ENCODE measurements around the gene MAN2A1.
A peak's percentile ranks its signal among the peaks of the same experiment; 100 is the strongest.

Gene MAN2A1

DNA sequence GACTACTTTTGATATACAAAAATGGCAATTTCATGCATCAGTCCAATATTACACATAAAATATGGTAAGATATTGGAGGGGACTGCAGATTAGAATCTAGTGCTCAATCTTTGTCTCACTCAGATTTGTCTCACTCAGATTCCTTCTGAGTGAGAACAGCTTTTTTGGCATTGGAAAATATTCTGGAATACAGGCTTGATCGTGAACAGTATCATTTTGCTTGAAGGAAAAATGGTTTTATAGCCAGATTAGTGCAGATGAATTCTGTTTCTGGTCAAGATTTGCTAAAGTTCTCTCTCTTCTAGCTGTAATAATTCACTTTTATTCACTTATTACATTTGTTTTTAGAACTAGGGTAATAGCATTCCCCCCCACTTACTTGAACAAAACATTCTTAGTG, 51.2 kb downstream of the MAN2A1 start:
- no peak for ATAC-seq
- TF ChIP-seq ZNF70 (CRISPR knock-in tag; IDR thresholded peaks at IDR 0.05) (no peak), ISL1 (CRISPR knock-in tag; IDR thresholded peaks at IDR 0.05) (peak; percentile 30; the same call in 1 of the 2 replicates), ZFP30 (CRISPR knock-in tag; IDR thresholded peaks at IDR 0.05) (no peak), TCF4 (CRISPR knock-in tag; IDR thresholded peaks at IDR 0.05; ENCODE audit: borderline replicate concordance) (no peak), OSR1 (CRISPR knock-in tag; IDR thresholded peaks at IDR 0.05) (no peak)

DNA sequence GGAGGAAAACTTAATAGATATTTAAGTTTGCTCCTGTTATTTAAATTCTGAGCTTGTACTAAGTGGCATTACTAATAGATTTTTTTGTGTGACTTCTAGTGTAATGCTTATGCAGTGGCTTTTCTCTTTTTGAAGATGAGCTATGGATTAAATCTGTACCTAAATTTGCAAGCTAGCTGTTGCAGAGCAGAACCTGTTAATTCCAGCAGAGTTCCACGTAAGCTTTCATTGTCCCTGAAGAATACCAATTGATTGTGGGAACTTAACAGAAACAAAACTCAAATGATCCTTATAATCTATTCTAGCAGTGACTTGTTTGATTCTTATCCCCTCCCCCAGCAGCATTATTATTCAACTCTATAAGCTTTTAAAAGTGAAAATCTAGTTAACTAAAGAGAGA, 51.7 kb downstream of the MAN2A1 start:
- TF ChIP-seq, protein P1, sequence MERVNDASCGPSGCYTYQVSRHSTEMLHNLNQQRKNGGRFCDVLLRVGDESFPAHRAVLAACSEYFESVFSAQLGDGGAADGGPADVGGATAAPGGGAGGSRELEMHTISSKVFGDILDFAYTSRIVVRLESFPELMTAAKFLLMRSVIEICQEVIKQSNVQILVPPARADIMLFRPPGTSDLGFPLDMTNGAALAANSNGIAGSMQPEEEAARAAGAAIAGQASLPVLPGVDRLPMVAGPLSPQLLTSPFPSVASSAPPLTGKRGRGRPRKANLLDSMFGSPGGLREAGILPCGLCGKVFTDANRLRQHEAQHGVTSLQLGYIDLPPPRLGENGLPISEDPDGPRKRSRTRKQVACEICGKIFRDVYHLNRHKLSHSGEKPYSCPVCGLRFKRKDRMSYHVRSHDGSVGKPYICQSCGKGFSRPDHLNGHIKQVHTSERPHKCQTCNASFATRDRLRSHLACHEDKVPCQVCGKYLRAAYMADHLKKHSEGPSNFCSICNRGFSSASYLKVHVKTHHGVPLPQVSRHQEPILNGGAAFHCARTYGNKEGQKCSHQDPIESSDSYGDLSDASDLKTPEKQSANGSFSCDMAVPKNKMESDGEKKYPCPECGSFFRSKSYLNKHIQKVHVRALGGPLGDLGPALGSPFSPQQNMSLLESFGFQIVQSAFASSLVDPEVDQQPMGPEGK (CRISPR knock-in tag; IDR thresholded peaks at IDR 0.05; ENCODE audit: borderline replicate concordance): no peak
- TF ChIP-seq BACH2 (CRISPR knock-in tag; IDR thresholded peaks at IDR 0.05; ENCODE audit: borderline replicate concordance) (no peak), ZFP3 (CRISPR knock-in tag; IDR thresholded peaks at IDR 0.05) (no peak), ZNF565 (CRISPR knock-in tag; conservative IDR thresholded peaks at IDR 0.05; ENCODE audit: low read depth) (no peak), ZNF8 (CRISPR knock-in tag; IDR thresholded peaks at IDR 0.05) (no peak), ZC3H10 (CRISPR knock-in tag; IDR thresholded peaks at IDR 0.05) (no peak), ZNF70 (CRISPR knock-in tag; IDR thresholded peaks at IDR 0.05) (no peak), OSR1 (CRISPR knock-in tag; IDR thresholded peaks at IDR 0.05) (no peak), SNAI2 (CRISPR knock-in tag; IDR thresholded peaks at IDR 0.05) (no peak), TOX (CRISPR knock-in tag; IDR thresholded peaks at IDR 0.05; ENCODE audit: borderline replicate concordance) (no peak), ESRRG (CRISPR knock-in tag; IDR thresholded peaks at IDR 0.05) (no peak)
- TF ChIP-seq, protein P2, sequence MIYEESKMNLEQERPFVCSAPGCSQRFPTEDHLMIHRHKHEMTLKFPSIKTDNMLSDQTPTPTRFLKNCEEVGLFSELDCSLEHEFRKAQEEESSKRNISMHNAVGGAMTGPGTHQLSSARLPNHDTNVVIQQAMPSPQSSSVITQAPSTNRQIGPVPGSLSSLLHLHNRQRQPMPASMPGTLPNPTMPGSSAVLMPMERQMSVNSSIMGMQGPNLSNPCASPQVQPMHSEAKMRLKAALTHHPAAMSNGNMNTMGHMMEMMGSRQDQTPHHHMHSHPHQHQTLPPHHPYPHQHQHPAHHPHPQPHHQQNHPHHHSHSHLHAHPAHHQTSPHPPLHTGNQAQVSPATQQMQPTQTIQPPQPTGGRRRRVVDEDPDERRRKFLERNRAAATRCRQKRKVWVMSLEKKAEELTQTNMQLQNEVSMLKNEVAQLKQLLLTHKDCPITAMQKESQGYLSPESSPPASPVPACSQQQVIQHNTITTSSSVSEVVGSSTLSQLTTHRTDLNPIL (CRISPR knock-in tag; IDR thresholded peaks at IDR 0.05; ENCODE audit: low read depth): no peak
- no peak for ATAC-seq

DNA sequence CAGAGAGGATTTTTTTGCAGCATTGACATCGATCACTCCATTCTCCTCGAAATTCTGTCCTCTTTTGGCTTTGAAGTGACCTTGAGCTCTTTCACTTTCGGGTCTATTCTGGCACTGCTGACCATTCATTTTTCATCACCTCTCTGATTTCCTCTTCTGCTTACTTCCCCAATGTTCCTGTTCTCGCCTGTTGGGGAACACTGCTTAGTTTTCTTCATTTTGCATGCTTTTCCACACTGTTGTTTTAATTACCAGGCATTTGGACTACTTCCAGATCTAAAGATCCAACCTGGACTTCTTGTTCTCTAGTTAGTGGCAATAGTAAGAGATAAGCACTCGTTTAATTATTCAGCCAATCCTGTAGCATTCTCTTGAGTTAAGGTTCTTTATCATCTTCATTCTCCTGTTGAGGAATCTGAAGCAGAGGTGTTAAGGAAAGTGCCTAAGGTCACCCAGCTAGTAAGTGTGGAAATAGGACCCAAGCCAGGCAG, 53.4 kb downstream of the MAN2A1 start:
- ATAC-seq: no peak
- TF ChIP-seq ARNTL (CRISPR knock-in tag; IDR thresholded peaks at IDR 0.05; ENCODE audit: borderline replicate concordance, low read depth): no peak
- TF ChIP-seq, protein P3, sequence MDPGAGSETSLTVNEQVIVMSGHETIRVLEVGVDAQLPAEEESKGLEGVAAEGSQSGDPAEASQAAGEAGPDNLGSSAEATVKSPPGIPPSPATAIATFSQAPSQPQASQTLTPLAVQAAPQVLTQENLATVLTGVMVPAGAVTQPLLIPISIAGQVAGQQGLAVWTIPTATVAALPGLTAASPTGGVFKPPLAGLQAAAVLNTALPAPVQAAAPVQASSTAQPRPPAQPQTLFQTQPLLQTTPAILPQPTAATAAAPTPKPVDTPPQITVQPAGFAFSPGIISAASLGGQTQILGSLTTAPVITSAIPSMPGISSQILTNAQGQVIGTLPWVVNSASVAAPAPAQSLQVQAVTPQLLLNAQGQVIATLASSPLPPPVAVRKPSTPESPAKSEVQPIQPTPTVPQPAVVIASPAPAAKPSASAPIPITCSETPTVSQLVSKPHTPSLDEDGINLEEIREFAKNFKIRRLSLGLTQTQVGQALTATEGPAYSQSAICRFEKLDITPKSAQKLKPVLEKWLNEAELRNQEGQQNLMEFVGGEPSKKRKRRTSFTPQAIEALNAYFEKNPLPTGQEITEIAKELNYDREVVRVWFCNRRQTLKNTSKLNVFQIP (CRISPR knock-in tag; IDR thresholded peaks at IDR 0.05; ENCODE audit: borderline replicate concordance, low read depth): no peak
- TF ChIP-seq, protein P1 (CRISPR knock-in tag; IDR thresholded peaks at IDR 0.05; ENCODE audit: borderline replicate concordance): no peak
- no peak for TF ChIP-seq ZNF565 (CRISPR knock-in tag; conservative IDR thresholded peaks at IDR 0.05; ENCODE audit: low read depth)
- TF ChIP-seq TOX (CRISPR knock-in tag; IDR thresholded peaks at IDR 0.05; ENCODE audit: borderline replicate concordance): no peak
- TF ChIP-seq SNAI2 (CRISPR knock-in tag; IDR thresholded peaks at IDR 0.05): no peak
- TF ChIP-seq ESRRG (CRISPR knock-in tag; IDR thresholded peaks at IDR 0.05): no peak
- no peak for TF ChIP-seq TCF4 (CRISPR knock-in tag; IDR thresholded peaks at IDR 0.05; ENCODE audit: borderline replicate concordance)
- TF ChIP-seq, protein P4, sequence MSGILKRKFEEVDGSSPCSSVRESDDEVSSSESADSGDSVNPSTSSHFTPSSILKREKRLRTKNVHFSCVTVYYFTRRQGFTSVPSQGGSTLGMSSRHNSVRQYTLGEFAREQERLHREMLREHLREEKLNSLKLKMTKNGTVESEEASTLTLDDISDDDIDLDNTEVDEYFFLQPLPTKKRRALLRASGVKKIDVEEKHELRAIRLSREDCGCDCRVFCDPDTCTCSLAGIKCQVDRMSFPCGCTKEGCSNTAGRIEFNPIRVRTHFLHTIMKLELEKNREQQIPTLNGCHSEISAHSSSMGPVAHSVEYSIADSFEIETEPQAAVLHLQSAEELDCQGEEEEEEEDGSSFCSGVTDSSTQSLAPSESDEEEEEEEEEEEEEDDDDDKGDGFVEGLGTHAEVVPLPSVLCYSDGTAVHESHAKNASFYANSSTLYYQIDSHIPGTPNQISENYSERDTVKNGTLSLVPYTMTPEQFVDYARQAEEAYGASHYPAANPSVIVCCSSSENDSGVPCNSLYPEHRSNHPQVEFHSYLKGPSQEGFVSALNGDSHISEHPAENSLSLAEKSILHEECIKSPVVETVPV (CRISPR knock-in tag; IDR thresholded peaks at IDR 0.05): no peak
- no peak for TF ChIP-seq BACH2 (CRISPR knock-in tag; IDR thresholded peaks at IDR 0.05; ENCODE audit: borderline replicate concordance)
- TF ChIP-seq RARB (CRISPR knock-in tag; IDR thresholded peaks at IDR 0.05): no peak
- TF ChIP-seq OSR1 (CRISPR knock-in tag; IDR thresholded peaks at IDR 0.05): no peak
- TF ChIP-seq PPARA (CRISPR knock-in tag; IDR thresholded peaks at IDR 0.05; ENCODE audit: borderline replicate concordance): no peak
- TF ChIP-seq ZFP3 (CRISPR knock-in tag; IDR thresholded peaks at IDR 0.05): no peak
- no peak for TF ChIP-seq ZFP30 (CRISPR knock-in tag; IDR thresholded peaks at IDR 0.05)
- TF ChIP-seq ISL1 (CRISPR knock-in tag; IDR thresholded peaks at IDR 0.05): no peak
- no peak for TF ChIP-seq GLIS3 (CRISPR knock-in tag; IDR thresholded peaks at IDR 0.05)
- TF ChIP-seq ZNF8 (CRISPR knock-in tag; IDR thresholded peaks at IDR 0.05): no peak
